Tibial artery (tissue), 4 donors: Measurements from ENCODE around the gene HYAL1.
A peak's percentile ranks its signal among the peaks of the same experiment; 100 is the strongest.

Experiments used
- DNase-seq, 2 donors: peaks; one replicate each; pipeline ENCODE4 v3.0.0-alpha.2; 2019
- H3K27ac ChIP-seq, 2 donors: fragments of 200-600 bp; sonication (generic) in 1 of 2; 1 replicate in 1 of 2; 2 replicates in 1 of 2; pipeline ENCODE4 v1.5.1; 2018 to 2019; ENCODE audit warnings: mild to moderate bottlenecking in 1 of 2
- H3K27me3 ChIP-seq, 2 donors: fragments of 200-600 bp; sonication (generic) in 1 of 2; one replicate each; pipeline versions ENCODE4 v1.5.1 to v1.6.0; 2016 to 2019
- H3K36me3 ChIP-seq, 3 donors: fragments of 200-600 bp; sonication (generic) in 2 of 3; one replicate each; pipeline ENCODE4 v1.5.1; 2016 to 2019; ENCODE audit warnings: mild to moderate bottlenecking in 2 of 3
- H3K4me1 ChIP-seq, 4 donors: fragments of 200-600 bp; sonication (generic) in 2 of 4; 1 replicate in 3 of 4; 2 replicates in 1 of 4; pipeline ENCODE4 v1.5.1; 2016 to 2019
- H3K4me3 ChIP-seq, 2 donors: fragments of 200-600 bp; sonication (generic) in 1 of 2; 1 replicate in 1 of 2; 2 replicates in 1 of 2; pipeline ENCODE4 v1.5.1; 2018 to 2019; ENCODE audit warnings: mild to moderate bottlenecking in 2 of 2
- H3K9me3 ChIP-seq, 3 donors: fragments of 200-600 bp; sonication (generic) in 1 of 3; one replicate each; pipeline ENCODE4 v1.5.1; 2016 to 2019
- CTCF ChIP-seq, 2 experiments: fragments of 200-600 bp in 1 of 2; fragments of 450-650 bp in 1 of 2; IDR thresholded peaks; one replicate each; pipeline ENCODE4 v1.5.1; 2017 to 2019; ENCODE audit warnings: antibody characterized with exemption in 2 of 2, mild to moderate bottlenecking in 1 of 2, moderate library complexity in 1 of 2
- intact Hi-C: fragments of 100-400 bp; cut with DNase I; formaldehyde crosslinking; loops from one replicate; pipeline ENCODE4 v1.15.0; 2023; ENCODE audit warnings: low total_unique reads

Gene HYAL1

DNA sequence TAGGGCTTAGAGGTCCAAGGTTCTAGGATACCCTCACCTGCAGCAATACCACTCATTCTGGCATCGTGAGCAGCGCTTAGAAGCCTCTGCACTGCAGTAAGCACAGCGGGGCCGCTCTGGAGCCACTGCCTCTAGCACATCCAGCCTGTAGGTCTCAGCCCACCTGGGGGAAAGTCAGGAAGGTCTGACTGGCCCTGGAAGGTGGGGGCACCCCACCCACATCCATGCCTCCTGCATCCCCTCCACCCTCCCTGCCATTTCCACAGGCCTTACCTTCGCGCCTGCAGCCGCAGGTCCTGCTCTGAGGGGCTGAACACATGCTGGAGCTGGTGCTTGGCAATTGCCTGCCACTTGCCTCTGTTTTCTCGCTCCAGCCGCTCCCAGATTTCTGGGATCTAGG is 38.2 kb upstream of the HYAL1 start:
- Histone ChIP-seq H3K36me3 (no peaks in the 10 kb centered on the region), H3K4me3 (peak overlapping the region; percentile 55 to 62), H3K27ac (peak overlapping the region in 1 of 2 donors; percentile 99), H3K4me1 (peaks cover 0 to 54% (median 40%) of the 10 kb centered on the region in 4 donors), H3K27me3 (no peaks in the 10 kb centered on the region), H3K9me3 (no peaks in the 10 kb centered on the region)
- intact Hi-C loops, result loop anchor here (10.0 kb wide), 1 partner anchor 1633 kb away; the partner anchor contains the start of genes ABHD14A and ABHD14B
- TF ChIP-seq CTCF (IDR thresholded peaks at IDR 0.05), result no peak
- DNase-seq, result no peak

DNA sequence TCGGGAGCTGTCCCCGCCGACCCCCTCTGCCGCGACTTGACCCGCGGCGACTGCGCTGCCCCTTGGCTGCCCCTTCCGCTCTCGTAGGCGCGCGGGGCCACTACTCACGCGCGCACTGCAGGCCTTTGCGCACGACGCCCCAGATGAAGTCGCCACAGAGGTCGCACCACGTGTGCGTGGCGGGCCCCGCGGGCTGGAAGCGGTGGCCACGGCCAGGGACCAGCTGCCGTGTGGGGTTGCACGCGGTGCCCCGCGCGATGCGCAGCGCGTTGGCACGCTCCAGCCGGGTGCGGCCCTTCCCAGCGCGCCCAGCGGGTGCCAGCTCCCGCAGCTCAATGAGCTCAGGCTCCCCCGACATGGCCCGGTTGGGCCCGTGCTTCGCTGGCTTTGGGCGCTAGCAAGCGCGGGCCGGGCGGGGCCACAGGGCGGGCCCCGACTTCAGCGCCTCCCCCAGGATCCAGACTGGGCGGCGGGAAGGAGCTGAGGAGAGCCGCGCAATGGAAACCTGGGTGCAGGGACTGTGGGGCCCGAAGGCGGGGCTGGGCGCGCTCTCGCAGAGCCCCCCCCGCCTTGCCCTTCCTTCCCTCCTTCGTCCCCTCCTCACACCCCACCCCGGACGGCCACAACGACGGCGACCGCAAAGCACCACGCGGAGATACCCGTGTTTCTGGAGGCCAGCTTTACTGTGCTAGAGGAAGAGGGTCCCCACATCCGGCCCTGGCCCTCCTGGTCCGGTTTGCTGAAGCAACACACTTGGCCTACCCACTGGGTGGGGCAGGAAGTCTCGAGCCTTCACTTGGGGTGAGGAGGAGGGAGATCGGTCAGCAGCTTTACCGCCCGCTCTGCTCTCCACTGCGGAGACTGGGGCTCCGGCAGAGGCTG is 37.3 kb upstream of the HYAL1 start, which contains the start of gene RASSF1:
Gene RASSF1, minus strand, starts transcription at position 389 of the 882 bp plus-strand sequence. Its CDS starts 31 bp downstream, at position 358.
- intact Hi-C loops, result loop anchor here (10.0 kb wide), 1 partner anchor 1634 kb away; the partner anchor contains the start of genes ABHD14A and ABHD14B
- no peak for TF ChIP-seq CTCF (IDR thresholded peaks at IDR 0.05)
- Histone ChIP-seq H3K4me3 (peak within 1 kb of the TSS; percentile 55 to 62), H3K27ac (peak within 1 kb of the TSS; percentile 98 to 99), H3K36me3 (no peaks in the 10 kb centered on the region), H3K9me3 (no peaks in the 10 kb centered on the region), H3K4me1 (peaks cover 0 to 59% (median 44%) of the 10 kb centered on the region in 4 donors), H3K27me3 (no peaks in the 10 kb centered on the region)
- DNase-seq, result peak; percentile 82 to 92

GRCh38 chr3:50340147-50340447 is 36.7 kb upstream of the HYAL1 start:
- DNase-seq, result no peak
- intact Hi-C loops, result loop anchor here (10.0 kb wide), 1 partner anchor 1635 kb away; the partner anchor contains the start of genes ABHD14A and ABHD14B

GRCh38 chr3:50339485-50340146 is 36.2 kb upstream of the HYAL1 start:
- no peaks in the 10 kb centered on the region for H3K9me3 ChIP-seq
- no peaks in the 10 kb centered on the region for H3K27me3 ChIP-seq
- intact Hi-C loops, result loop anchor here (10.0 kb wide), 1 partner anchor 1635 kb away; the partner anchor contains the start of genes ABHD14A and ABHD14B
- H3K27ac ChIP-seq, result peak overlapping the region; percentile 98 to 99
- peak overlapping the region; percentile 55 to 62 for H3K4me3 ChIP-seq
- no peak for DNase-seq
- H3K4me1 ChIP-seq, result peaks cover 0 to 60% (median 46%) of the 10 kb centered on the region in 4 donors
- no peaks in the 10 kb centered on the region for H3K36me3 ChIP-seq
- TF ChIP-seq CTCF (IDR thresholded peaks at IDR 0.05), result no peak

More at GRCh38 chr3:50340147-50340447, 36.7 kb upstream of the HYAL1 start:
- Histone ChIP-seq H3K4me3 (peak overlapping the region; percentile 55 to 62), H3K36me3 (no peaks in the 10 kb centered on the region), H3K27me3 (no peaks in the 10 kb centered on the region), H3K9me3 (no peaks in the 10 kb centered on the region), H3K4me1 (peaks cover 0 to 59% (median 43%) of the 10 kb centered on the region in 4 donors), H3K27ac (peak overlapping the region; percentile 98 to 99)
- no peak for TF ChIP-seq CTCF (IDR thresholded peaks at IDR 0.05)

DNA sequence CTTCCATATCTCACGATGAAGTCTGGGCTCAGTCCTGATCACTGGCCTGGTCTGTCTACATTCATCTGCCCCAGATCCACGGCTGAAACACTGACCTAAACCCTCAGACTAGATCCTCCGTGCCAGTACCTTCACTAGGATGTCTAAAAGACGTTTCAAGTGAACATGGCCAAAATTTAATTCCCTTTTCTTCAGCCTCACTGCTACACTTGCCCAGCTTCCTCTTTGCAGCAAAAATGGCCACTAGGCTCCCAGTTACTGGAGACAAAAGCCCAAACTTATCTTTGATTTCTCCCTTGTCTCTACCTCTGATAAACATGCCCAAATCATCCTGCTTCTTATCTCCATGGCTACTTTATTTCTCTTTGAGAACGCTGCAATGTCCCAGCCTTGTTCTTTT is 35.6 kb upstream of the HYAL1 start:
- intact Hi-C loops, result no loop called here
- Histone ChIP-seq H3K27me3 (no peaks in the 10 kb centered on the region), H3K4me1 (peaks cover 0 to 67% (median 52%) of the 10 kb centered on the region in 4 donors), H3K4me3 (no peak overlapping the region), H3K9me3 (no peaks in the 10 kb centered on the region), H3K36me3 (no peaks in the 10 kb centered on the region), H3K27ac (peak overlapping the region; percentile 98 to 99)
- no peak for TF ChIP-seq CTCF (IDR thresholded peaks at IDR 0.05)
- DNase-seq, result no peak
